Brain microvascular endothelial cell (primary cell): ENCODE results near the gene SIGLECL1.

Experiments used
- DNase-seq: peaks from one replicate; pipeline ENCODE4 v3.0.0-alpha.2; 2020
- H3K27ac ChIP-seq: fragments of 250-450 bp; sonication (Bioruptor Pico); 2 replicates; pipeline ENCODE4 v1.5.1; 2020; ENCODE audit warnings: mild to moderate bottlenecking, moderate library complexity
- H3K27me3 ChIP-seq: fragments of 250-450 bp; sonication (Bioruptor Pico); replicated peaks from 2 replicates; pipeline ENCODE4 v1.5.1; 2020; ENCODE audit warnings: mild to moderate bottlenecking
- H3K36me3 ChIP-seq: fragments of 250-450 bp; sonication (Bioruptor Pico); replicated peaks from 2 replicates; pipeline ENCODE4 v1.5.1; 2020; ENCODE audit warnings: mild to moderate bottlenecking
- H3K4me3 ChIP-seq: 2 replicates; pipeline ENCODE4 v1.5.1; 2011; ENCODE audit warnings: low read depth, mild to moderate bottlenecking, control low read depth, low read length, moderate library complexity
- CTCF ChIP-seq: IDR thresholded peaks from 2 replicates; pipeline ENCODE4 v1.5.1; 2011; ENCODE audit warnings: low read depth, mild to moderate bottlenecking, moderate library complexity, low read length, control low read depth, inconsistent platforms; ENCODE audit errors: missing control alignments
- in situ Hi-C: cut with HindIII; loops from 2 replicates; pipeline ENCODE4 v1.10.0; 2017; ENCODE audit warnings: low sequenced_read_pairs, low pct_ligation_motif_present

SIGLECL1 gene

GRCh38 chr19:51253088-51253806, 2.4 kb downstream of the SIGLECL1 start:
- H3K4me3 ChIP-seq = no peak overlapping the region
- DNase-seq = no peak
- H3K27ac ChIP-seq = no peak overlapping the region
- H3K36me3 ChIP-seq = no peaks in the 10 kb centered on the region
- H3K27me3 ChIP-seq = no peaks in the 10 kb centered on the region
- TF ChIP-seq CTCF = no peak
- in situ Hi-C loops = no loop called here

- H3K27me3 ChIP-seq = no peaks in the 10 kb centered on the region
- in situ Hi-C loops = no loop called here
- no peak for TF ChIP-seq CTCF
- no peaks in the 10 kb centered on the region for H3K36me3 ChIP-seq
- H3K27ac ChIP-seq = no peak overlapping the region
- no peak for DNase-seq
- H3K4me3 ChIP-seq = no peak overlapping the region
These were observed 5.3 kb downstream of the SIGLECL1 start for GRCh38 chr19:51256155-51256625.

- TF ChIP-seq CTCF = no peak
- no peaks in the 10 kb centered on the region for H3K27me3 ChIP-seq
- H3K36me3 ChIP-seq = no peaks in the 10 kb centered on the region
- in situ Hi-C loops = no loop called here
- no peak overlapping the region for H3K4me3 ChIP-seq
- no peak overlapping the region for H3K27ac ChIP-seq
- DNase-seq = no peak
These were observed 6.6 kb downstream of the SIGLECL1 start for GRCh38 chr19:51257471-51257870.

- no peak for DNase-seq
- Histone ChIP-seq H3K36me3 (no peaks in the 10 kb centered on the region), H3K27me3 (no peaks in the 10 kb centered on the region), H3K4me3 (no peak overlapping the region), H3K27ac (no peak overlapping the region)
- no peak for TF ChIP-seq CTCF
- in situ Hi-C loops = no loop called here
These were observed 7.6 kb downstream of the SIGLECL1 start for GRCh38 chr19:51258165-51259160.

GRCh38 chr19:51259348-51260245, 8.7 kb downstream of the SIGLECL1 start:
- H3K27ac ChIP-seq = no peak overlapping the region
- peak; percentile 76 for TF ChIP-seq CTCF
- peak; percentile 37 for DNase-seq
- no peak overlapping the region for H3K4me3 ChIP-seq
- no peaks in the 10 kb centered on the region for H3K27me3 ChIP-seq
- H3K36me3 ChIP-seq = no peaks in the 10 kb centered on the region
- in situ Hi-C loops = no loop called here
